Esophagus squamous epithelium (tissue), 5 donors: ENCODE data around the gene ZNF385B. TPM values are rescaled to one million over a fixed set of nuclear protein-coding genes. Genes with fewer than 3 reads are reported as not detected.

Source experiments
- DNase-seq: peaks from one replicate; lab custom pipeline; 2025; lab: John Stamatoyannopoulos, UW
- H3K27ac ChIP-seq, 4 donors: fragments of 200-600 bp; sonication (generic); one replicate each; pipeline ENCODE4 v1.5.1; 2016 to 2019; ENCODE audit warnings: mild to moderate bottlenecking in 1 of 4
- H3K27me3 ChIP-seq, 4 donors: fragments of 200-600 bp; sonication (generic); 1 replicate in 3 of 4; 2 replicates in 1 of 4; pipeline versions ENCODE4 v1.5.1 to v1.6.0; 2017 to 2021; ENCODE audit warnings: antibody characterized with exemption in 1 of 4
- H3K36me3 ChIP-seq, 3 donors: fragments of 200-600 bp; sonication (generic); one replicate each; pipeline ENCODE4 v1.5.1; 2016 to 2019
- H3K4me1 ChIP-seq, 3 donors: fragments of 200-600 bp; sonication (generic); one replicate each; pipeline ENCODE4 v1.5.1; 2017 to 2019
- H3K4me3 ChIP-seq, 4 donors: fragments of 200-600 bp; sonication (generic); 1 replicate in 3 of 4; 2 replicates in 1 of 4; pipeline ENCODE4 v1.5.1; 2016 to 2019; ENCODE audit warnings: mild to moderate bottlenecking in 2 of 4, moderate library complexity in 1 of 4
- H3K9me3 ChIP-seq, 3 donors: fragments of 200-600 bp; sonication (generic); one replicate each; pipeline ENCODE4 v1.5.1; 2016 to 2019
- POLR2A ChIP-seq, 4 donors: fragments of 450-650 bp; IDR thresholded peaks; one replicate each; pipeline ENCODE4 v1.6.1; 2017; ENCODE audit warnings: antibody characterized with exemption in 4 of 4, mild to moderate bottlenecking in 4 of 4, moderate library complexity in 3 of 4
- WGBS, 2 donors: methylation state at CpG; one replicate each; pipeline ENCODE4 v1.1.5; 2018; 5-methylcytosine and 5-hydroxymethylcytosine counted together
- intact Hi-C: fragments of 100-400 bp; cut with DNase I; formaldehyde crosslinking; loops from one replicate; pipeline ENCODE4 v1.15.0; 2022
- total RNA-seq, 4 donors: library from RNA; depleted of rRNA; stranded (reverse); fragments of >200 nt; gene quantifications; one replicate each; pipeline ENCODE4 v1.1.0, GENCODE V29; 2016
- TF ChIP-seq, protein P1 (sequence below), 6 experiments: fragments of 450-650 bp in 4 of 6; fragments of 200-600 bp in 2 of 6; sonication (generic) in 2 of 6; IDR thresholded peaks; one replicate each; pipeline ENCODE4 v1.5.1; 2016 to 2019; ENCODE audit warnings: antibody characterized with exemption in 6 of 6, mild to moderate bottlenecking in 4 of 6, moderate library complexity in 4 of 6
- donor health status: DM: yes; HTN: yes; CAD: no.

ZNF385B gene
- total RNA-seq, 4 donors from 2014 or later, result 0.44 to 3.1 (median 0.44) TPM; not detected in 1

DNA sequence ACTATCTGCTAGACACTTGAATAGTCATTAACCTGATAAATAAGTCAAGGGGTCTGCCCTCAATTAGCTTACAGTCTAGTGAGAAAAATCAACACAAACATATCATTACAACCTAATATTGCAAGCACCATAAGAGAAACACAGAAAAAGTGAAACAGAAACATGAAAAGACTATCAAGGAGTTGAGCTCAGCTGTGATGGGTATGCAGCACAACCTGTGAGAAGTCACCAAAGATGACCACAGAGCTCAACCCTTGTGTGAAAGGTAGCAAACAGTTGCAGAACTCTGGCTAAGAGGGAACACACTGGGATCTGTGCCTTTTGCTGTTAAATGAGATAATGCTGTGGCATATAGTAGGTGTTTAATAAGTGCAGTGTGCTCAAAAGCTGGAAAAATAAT is 11.7 kb downstream of the ZNF385B start:
- Histone ChIP-seq H3K27ac (no peak overlapping the region), H3K36me3 (no peaks in the 10 kb centered on the region), H3K9me3 (no peaks in the 10 kb centered on the region), H3K4me1 (no peaks in the 10 kb centered on the region), H3K27me3 (no peaks in the 10 kb centered on the region), H3K4me3 (no peak overlapping the region)
- TF ChIP-seq, protein P1, sequence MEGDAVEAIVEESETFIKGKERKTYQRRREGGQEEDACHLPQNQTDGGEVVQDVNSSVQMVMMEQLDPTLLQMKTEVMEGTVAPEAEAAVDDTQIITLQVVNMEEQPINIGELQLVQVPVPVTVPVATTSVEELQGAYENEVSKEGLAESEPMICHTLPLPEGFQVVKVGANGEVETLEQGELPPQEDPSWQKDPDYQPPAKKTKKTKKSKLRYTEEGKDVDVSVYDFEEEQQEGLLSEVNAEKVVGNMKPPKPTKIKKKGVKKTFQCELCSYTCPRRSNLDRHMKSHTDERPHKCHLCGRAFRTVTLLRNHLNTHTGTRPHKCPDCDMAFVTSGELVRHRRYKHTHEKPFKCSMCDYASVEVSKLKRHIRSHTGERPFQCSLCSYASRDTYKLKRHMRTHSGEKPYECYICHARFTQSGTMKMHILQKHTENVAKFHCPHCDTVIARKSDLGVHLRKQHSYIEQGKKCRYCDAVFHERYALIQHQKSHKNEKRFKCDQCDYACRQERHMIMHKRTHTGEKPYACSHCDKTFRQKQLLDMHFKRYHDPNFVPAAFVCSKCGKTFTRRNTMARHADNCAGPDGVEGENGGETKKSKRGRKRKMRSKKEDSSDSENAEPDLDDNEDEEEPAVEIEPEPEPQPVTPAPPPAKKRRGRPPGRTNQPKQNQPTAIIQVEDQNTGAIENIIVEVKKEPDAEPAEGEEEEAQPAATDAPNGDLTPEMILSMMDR (IDR thresholded peaks at IDR 0.05), result no peak
- TF ChIP-seq POLR2A (IDR thresholded peaks at IDR 0.05), result no peak
- intact Hi-C loops, result no loop called here
- no peak for DNase-seq

DNA sequence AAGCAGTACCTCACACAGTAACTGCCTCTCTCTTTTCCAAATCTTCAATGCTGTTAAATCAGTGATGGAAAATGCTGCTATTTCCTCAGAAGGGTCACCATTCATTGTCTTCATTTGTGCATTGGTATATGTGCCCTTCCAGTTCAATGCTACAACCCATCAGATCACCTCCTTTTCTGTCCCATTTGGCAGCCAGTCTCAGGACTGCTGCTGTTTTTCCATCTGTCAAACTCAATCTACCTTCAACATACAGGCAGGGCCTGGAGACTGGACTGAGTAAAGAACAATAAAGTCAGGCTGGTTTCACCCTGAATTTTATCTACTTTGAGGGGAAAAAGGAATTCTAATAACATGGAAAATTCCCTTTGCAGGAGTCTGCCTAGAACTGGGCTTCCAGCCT is 17.9 kb downstream of the ZNF385B start:
- intact Hi-C loops, result no loop called here
- DNase-seq, result no peak
- H3K36me3 ChIP-seq, result no peaks in the 10 kb centered on the region
- H3K4me1 ChIP-seq, result no peaks in the 10 kb centered on the region
- H3K4me3 ChIP-seq, result no peak overlapping the region
- no peak overlapping the region for H3K27ac ChIP-seq
- no peaks in the 10 kb centered on the region for H3K27me3 ChIP-seq
- no peak for TF ChIP-seq POLR2A (IDR thresholded peaks at IDR 0.05)
- TF ChIP-seq, protein P1 (IDR thresholded peaks at IDR 0.05), result no peak
- H3K9me3 ChIP-seq, result no peaks in the 10 kb centered on the region

DNA sequence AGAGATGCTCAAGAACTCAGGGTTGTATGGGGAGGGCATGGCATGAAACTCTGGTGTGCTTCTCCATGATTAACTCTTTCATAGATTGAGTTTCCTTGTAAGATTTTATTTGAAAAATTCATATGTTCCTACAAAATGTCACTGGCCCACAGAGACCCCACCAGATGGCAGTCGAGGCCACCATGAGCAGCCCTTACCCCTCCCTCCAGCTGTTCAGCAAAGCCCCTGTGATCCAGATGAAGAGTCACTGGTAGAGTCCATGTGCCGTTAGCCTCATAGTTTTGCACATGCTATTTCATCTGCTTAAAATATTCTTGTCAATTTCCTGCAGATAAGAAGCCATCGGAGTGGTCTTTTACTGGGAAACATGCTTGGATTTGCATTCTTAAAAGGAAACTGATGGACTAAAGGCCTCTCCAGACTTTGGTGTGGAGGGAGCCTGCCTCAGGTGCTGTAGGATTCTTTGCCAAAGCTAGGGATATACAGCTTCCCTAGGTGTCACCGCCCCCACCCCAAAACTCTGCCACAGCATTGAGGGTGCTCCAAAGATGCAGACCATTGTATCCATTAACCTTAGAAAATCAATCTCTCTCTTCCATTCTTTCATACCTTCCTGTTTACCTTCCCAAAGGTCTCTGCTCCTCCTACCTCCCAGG is 18.8 kb downstream of the ZNF385B start:
- intact Hi-C loops, result no loop called here
- TF ChIP-seq, protein P1 (IDR thresholded peaks at IDR 0.05), result no peak
- no peak for TF ChIP-seq POLR2A (IDR thresholded peaks at IDR 0.05)
- no peak overlapping the region for H3K4me3 ChIP-seq
- H3K9me3 ChIP-seq, result no peaks in the 10 kb centered on the region
- DNase-seq, result no peak
- H3K4me1 ChIP-seq, result no peaks in the 10 kb centered on the region
- H3K36me3 ChIP-seq, result no peaks in the 10 kb centered on the region
- WGBS, 2 donors, result 39 to 53% methylated on average over 3 to 4 of the region's 4 CpGs
- H3K27me3 ChIP-seq, result no peaks in the 10 kb centered on the region
- no peak overlapping the region for H3K27ac ChIP-seq

DNA sequence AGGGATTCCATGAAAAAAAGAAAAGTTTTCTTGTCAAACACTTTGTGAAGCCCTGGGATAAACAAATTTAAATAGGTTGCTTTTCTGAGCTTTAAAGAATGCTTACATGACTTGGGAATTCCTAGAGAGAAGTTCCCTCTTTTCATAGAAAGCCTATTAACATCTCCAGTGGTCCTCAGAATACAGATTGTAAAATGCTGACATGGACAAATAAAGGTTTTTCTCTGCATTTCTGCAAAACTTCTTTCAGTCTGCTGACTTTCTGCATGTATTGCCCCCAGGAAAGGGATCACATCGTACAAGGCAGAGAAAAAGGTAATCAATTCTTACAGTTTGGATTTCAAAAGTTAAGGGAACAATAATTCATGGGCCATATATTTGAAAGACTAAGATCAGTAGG is 20.6 kb downstream of the ZNF385B start:
- no peaks in the 10 kb centered on the region for H3K9me3 ChIP-seq
- TF ChIP-seq POLR2A (IDR thresholded peaks at IDR 0.05), result no peak
- TF ChIP-seq, protein P1 (IDR thresholded peaks at IDR 0.05), result no peak
- H3K27me3 ChIP-seq, result no peaks in the 10 kb centered on the region
- no peak overlapping the region for H3K27ac ChIP-seq
- no peak for DNase-seq
- no peak overlapping the region for H3K4me3 ChIP-seq
- 46 to 58% methylated on average over 1 of the region's 1 CpG for WGBS, 2 donors
- H3K4me1 ChIP-seq, result no peaks in the 10 kb centered on the region
- intact Hi-C loops, result no loop called here
- H3K36me3 ChIP-seq, result no peaks in the 10 kb centered on the region

DNA sequence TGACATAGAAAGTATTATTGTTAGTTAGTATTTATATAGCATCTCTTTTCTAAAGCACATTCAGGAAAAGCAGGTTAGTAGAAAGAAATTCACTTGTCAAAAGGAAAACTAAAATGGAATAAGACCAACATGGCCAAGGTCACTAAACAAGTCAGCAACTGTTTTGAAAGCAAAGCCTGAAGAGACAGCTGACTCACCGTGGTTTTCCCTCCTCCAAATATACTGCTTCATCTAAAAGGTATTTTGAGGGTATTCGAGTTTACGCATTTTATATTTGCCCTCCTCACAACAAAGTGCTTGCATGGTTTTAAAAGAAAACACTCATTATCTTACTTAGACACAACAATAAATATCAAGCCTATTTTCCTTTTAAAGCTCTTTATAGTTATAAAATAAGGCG is 24.0 kb downstream of the ZNF385B start:
- Histone ChIP-seq H3K4me3 (no peak overlapping the region), H3K27me3 (no peaks in the 10 kb centered on the region), H3K36me3 (no peaks in the 10 kb centered on the region), H3K27ac (no peak overlapping the region), H3K4me1 (no peaks in the 10 kb centered on the region), H3K9me3 (no peaks in the 10 kb centered on the region)
- TF ChIP-seq, protein P1 (IDR thresholded peaks at IDR 0.05), result no peak
- no peak for TF ChIP-seq POLR2A (IDR thresholded peaks at IDR 0.05)
- WGBS, 2 donors, result 56 to 64% methylated on average over 4 of the region's 4 CpGs
- intact Hi-C loops, result no loop called here
- no peak for DNase-seq
